Right hindlimb (tissue), 1 donor: ENCODE data around the gene PTPRD.
"Not testable (repeated sequence)": the region's sequence is repeated elsewhere in the genome, so short reads cannot be mapped to it uniquely, and the experiment has no call there.

Experiments used
- DNase-seq: peaks from one replicate; pipeline ENCODE4 v3.0.0-alpha.2; 2018

Gene PTPRD

GRCh38 chr9:9560382-9561035 lies 1052.3 kb downstream of the PTPRD start:
- no peak for DNase-seq

GRCh38 chr9:9558907-9559306 lies 1053.9 kb downstream of the PTPRD start:
- no peak for DNase-seq

- no peak for DNase-seq
Observed at GRCh38 chr9:9557804-9558334, 1054.9 kb downstream of the PTPRD start.

GRCh38 chr9:9556865-9557803 lies 1055.7 kb downstream of the PTPRD start:
- DNase-seq = no peak

GRCh38 chr9:9552665-9553064 lies 1060.1 kb downstream of the PTPRD start:
- DNase-seq = no peak

- DNase-seq = no peak
Observed at GRCh38 chr9:9538766-9539165, 1074.0 kb downstream of the PTPRD start.

GRCh38 chr9:9538356-9538755 lies 1074.4 kb downstream of the PTPRD start:
- DNase-seq = no peak

GRCh38 chr9:9536523-9536922 lies 1076.3 kb downstream of the PTPRD start:
- DNase-seq = no peak

- no peak for DNase-seq
Observed at GRCh38 chr9:9523476-9524139, 1089.2 kb downstream of the PTPRD start.

GRCh38 chr9:9522406-9522805 lies 1090.4 kb downstream of the PTPRD start:
- no peak for DNase-seq

GRCh38 chr9:9521033-9521779 lies 1091.6 kb downstream of the PTPRD start:
- DNase-seq = no peak

- DNase-seq = no peak
Observed at GRCh38 chr9:9504869-9505268, 1107.9 kb downstream of the PTPRD start.

- DNase-seq = no peak
Observed at GRCh38 chr9:9499546-9499945, 1113.3 kb downstream of the PTPRD start.

GRCh38 chr9:9498846-9499245 lies 1114.0 kb downstream of the PTPRD start:
- DNase-seq = no peak

GRCh38 chr9:9498128-9498527 lies 1114.7 kb downstream of the PTPRD start:
- no peak for DNase-seq

GRCh38 chr9:9494336-9494735 lies 1118.5 kb downstream of the PTPRD start:
- no peak for DNase-seq

GRCh38 chr9:9492506-9492905 lies 1120.3 kb downstream of the PTPRD start:
- DNase-seq = no peak

- no peak for DNase-seq
Observed at GRCh38 chr9:9489183-9489582, 1123.6 kb downstream of the PTPRD start.

GRCh38 chr9:9483175-9483574 lies 1129.6 kb downstream of the PTPRD start:
- DNase-seq = no peak

GRCh38 chr9:9478741-9479140 lies 1134.1 kb downstream of the PTPRD start:
- no peak for DNase-seq

GRCh38 chr9:9469271-9469670 lies 1143.5 kb downstream of the PTPRD start:
- DNase-seq = no peak

- DNase-seq = not testable (repeated sequence)
Observed at GRCh38 chr9:9441874-9442273, 1170.9 kb downstream of the PTPRD start.

- no peak for DNase-seq
Observed at GRCh38 chr9:9437641-9438040, 1175.2 kb downstream of the PTPRD start.
